ENCODE data around the gene ASPSCR1. TPM values are rescaled to one million over a fixed set of nuclear protein-coding genes. Genes with fewer than 3 reads are reported as not detected.
A peak's percentile ranks its signal among the peaks of the same experiment; 100 is the strongest.

The ASPSCR1 gene
- total and polyA plus RNA-seq, 2 of the 13 experiments (the other 11 are each of a cell fraction or from before 2014, with no cell fraction given): 274 to 314 TPM

DNA sequence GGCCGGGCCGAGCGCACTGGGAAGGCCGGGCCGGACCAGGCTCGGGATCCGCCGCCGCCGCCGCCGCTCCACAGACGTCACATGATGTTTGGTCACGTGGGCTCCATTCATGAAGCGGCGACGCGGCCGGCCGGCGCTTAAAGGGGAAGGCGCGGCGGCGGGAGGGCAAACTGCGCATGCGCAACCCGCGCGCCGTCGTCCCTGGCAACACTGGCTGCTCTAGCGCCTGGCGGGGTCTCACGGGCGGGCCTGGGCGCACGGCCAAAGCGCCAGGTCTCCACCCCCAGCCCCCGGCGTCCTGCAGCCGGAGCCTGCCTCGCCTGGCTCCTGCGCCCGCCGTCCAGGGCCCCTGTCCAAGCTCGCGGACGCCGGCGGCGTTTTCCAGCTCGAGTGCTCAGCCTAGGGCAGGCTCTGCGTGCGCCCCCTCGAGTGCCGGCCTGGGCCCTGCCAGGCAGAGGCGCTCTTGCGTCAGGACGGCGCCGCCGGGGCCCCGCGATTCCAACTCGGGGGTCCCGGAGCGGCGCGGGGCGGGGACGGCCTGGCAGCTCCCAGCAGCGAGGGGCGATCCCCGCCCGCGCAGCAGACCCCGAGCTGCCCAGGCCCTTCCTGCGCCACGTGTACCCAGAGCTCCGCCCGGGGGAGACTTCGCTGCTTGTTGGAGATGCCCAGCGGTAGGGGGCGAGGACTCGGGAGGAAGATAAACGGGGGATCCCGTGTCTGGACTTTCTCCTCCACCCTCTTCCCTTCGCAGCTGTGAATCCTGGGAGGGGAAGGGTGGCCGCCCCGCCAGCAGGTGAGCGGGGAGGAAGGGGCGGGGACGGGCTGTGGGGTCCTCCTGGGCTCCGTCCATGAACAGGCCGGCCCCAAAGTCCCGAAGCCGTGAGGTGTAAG is 49.5 kb upstream of the ASPSCR1 start, which contains the start of gene MAFG (continued):
- TF ChIP-seq, protein P1, sequence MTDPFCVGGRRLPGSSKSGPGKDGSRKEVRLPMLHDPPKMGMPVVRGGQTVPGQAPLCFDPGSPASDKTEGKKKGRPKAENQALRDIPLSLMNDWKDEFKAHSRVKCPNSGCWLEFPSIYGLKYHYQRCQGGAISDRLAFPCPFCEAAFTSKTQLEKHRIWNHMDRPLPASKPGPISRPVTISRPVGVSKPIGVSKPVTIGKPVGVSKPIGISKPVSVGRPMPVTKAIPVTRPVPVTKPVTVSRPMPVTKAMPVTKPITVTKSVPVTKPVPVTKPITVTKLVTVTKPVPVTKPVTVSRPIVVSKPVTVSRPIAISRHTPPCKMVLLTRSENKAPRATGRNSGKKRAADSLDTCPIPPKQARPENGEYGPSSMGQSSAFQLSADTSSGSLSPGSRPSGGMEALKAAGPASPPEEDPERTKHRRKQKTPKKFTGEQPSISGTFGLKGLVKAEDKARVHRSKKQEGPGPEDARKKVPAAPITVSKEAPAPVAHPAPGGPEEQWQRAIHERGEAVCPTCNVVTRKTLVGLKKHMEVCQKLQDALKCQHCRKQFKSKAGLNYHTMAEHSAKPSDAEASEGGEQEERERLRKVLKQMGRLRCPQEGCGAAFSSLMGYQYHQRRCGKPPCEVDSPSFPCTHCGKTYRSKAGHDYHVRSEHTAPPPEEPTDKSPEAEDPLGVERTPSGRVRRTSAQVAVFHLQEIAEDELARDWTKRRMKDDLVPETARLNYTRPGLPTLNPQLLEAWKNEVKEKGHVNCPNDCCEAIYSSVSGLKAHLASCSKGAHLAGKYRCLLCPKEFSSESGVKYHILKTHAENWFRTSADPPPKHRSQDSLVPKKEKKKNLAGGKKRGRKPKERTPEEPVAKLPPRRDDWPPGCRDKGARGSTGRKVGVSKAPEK (CRISPR knock-in tag; IDR thresholded peaks at IDR 0.05; ENCODE audit: borderline replicate concordance): no peak
- TF ChIP-seq, protein P2, sequence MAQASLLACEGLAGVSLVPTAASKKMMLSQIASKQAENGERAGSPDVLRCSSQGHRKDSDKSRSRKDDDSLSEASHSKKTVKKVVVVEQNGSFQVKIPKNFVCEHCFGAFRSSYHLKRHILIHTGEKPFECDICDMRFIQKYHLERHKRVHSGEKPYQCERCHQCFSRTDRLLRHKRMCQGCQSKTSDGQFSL (CRISPR knock-in tag; IDR thresholded peaks at IDR 0.05): peak; percentile 49; the same call in 1 of the 2 replicates
- TF ChIP-seq MIXL1 (CRISPR knock-in tag; IDR thresholded peaks at IDR 0.05) (0 out of 2 replicates have a peak, but pooled peaks have one; percentile 8), ZNF678 (CRISPR knock-in tag; IDR thresholded peaks at IDR 0.05) (no peak), ZNF703 (CRISPR knock-in tag; IDR thresholded peaks at IDR 0.05; ENCODE audit: borderline replicate concordance) (no peak), MYNN (CRISPR knock-in tag; IDR thresholded peaks at IDR 0.05; ENCODE audit: low read depth) (0 out of 2 replicates have a peak, but pooled peaks have one; percentile 7), SMAD3 (CRISPR knock-in tag; IDR thresholded peaks at IDR 0.05) (no peak), ZNF350 (CRISPR knock-in tag; IDR thresholded peaks at IDR 0.05; ENCODE audit: borderline replicate concordance, low read depth) (no peak), GATA4 (IDR thresholded peaks at IDR 0.05; ENCODE audit: borderline replicate concordance, low read depth) (no peak; the same call in 1 of the 2 replicates), ZNF674 (CRISPR knock-in tag; IDR thresholded peaks at IDR 0.05; ENCODE audit: low read depth) (peak; percentile 75; the same call in 1 of the 2 replicates), JDP2 (CRISPR knock-in tag; IDR thresholded peaks at IDR 0.05; ENCODE audit: borderline replicate concordance) (no peak; the same call in 1 of the 2 replicates), TP53 (CRISPR knock-in tag; conservative IDR thresholded peaks at IDR 0.05) (no peak), ATF7 (IDR thresholded peaks at IDR 0.05) (no peak), ATF7 (CRISPR knock-in tag; IDR thresholded peaks at IDR 0.05) (0 out of 2 replicates have a peak, but pooled peaks have one; percentile 39), ARNT2 (CRISPR knock-in tag; IDR thresholded peaks at IDR 0.05; ENCODE audit: low read depth) (peak; percentile 94), ZNF224 (CRISPR knock-in tag; IDR thresholded peaks at IDR 0.05) (0 out of 2 replicates have a peak, but pooled peaks have one; percentile 64), RAD51 (IDR thresholded peaks at IDR 0.05; ENCODE audit: borderline replicate concordance) (peak; percentile 97), ETV6 (CRISPR knock-in tag; conservative IDR thresholded peaks at IDR 0.05) (peak; percentile 85; the same call in 1 of the 2 replicates), ZNF367 (CRISPR knock-in tag; IDR thresholded peaks at IDR 0.05; ENCODE audit: borderline replicate concordance) (no peak)
- TF ChIP-seq, protein P3, sequence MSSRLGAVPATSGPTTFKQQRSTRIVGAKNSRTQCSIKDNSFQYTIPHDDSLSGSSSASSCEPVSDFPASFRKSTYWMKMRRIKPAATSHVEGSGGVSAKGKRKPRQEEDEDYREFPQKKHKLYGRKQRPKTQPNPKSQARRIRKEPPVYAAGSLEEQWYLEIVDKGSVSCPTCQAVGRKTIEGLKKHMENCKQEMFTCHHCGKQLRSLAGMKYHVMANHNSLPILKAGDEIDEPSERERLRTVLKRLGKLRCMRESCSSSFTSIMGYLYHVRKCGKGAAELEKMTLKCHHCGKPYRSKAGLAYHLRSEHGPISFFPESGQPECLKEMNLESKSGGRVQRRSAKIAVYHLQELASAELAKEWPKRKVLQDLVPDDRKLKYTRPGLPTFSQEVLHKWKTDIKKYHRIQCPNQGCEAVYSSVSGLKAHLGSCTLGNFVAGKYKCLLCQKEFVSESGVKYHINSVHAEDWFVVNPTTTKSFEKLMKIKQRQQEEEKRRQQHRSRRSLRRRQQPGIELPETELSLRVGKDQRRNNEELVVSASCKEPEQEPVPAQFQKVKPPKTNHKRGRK (CRISPR knock-in tag; IDR thresholded peaks at IDR 0.05): no peak
- TF ChIP-seq, protein P4, sequence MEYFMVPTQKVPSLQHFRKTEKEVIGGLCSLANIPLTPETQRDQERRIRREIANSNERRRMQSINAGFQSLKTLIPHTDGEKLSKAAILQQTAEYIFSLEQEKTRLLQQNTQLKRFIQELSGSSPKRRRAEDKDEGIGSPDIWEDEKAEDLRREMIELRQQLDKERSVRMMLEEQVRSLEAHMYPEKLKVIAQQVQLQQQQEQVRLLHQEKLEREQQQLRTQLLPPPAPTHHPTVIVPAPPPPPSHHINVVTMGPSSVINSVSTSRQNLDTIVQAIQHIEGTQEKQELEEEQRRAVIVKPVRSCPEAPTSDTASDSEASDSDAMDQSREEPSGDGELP (IDR thresholded peaks at IDR 0.05; ENCODE audit: borderline replicate concordance, low read depth): peak; percentile 65; the same call in 1 of the 2 replicates
- TF ChIP-seq, protein P5, sequence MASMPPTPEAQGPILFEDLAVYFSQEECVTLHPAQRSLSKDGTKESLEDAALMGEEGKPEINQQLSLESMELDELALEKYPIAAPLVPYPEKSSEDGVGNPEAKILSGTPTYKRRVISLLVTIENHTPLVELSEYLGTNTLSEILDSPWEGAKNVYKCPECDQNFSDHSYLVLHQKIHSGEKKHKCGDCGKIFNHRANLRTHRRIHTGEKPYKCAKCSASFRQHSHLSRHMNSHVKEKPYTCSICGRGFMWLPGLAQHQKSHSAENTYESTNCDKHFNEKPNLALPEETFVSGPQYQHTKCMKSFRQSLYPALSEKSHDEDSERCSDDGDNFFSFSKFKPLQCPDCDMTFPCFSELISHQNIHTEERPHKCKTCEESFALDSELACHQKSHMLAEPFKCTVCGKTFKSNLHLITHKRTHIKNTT (CRISPR knock-in tag; IDR thresholded peaks at IDR 0.05): 0 out of 2 replicates have a peak, but pooled peaks have one; percentile 32
